ENCODE measurements around the gene SLC6A7. TPM values are rescaled to one million over a fixed set of nuclear protein-coding genes. Genes with fewer than 3 reads are reported as not detected.
A peak's percentile ranks its signal among the peaks of the same experiment; 100 is the strongest.

Gene SLC6A7
- polyA plus RNA-seq (2013) = 0.01 and 0.03 TPM in 2 replicates

- no peaks in the 10 kb centered on the region for H3K9me3 ChIP-seq (ENCODE audit: insufficient read depth, low read depth, low read length)
- no peak within 1 kb of the TSS for H4K8ac ChIP-seq (ENCODE audit: low read depth, low read length)
- peak within 1 kb of the TSS; percentile 33 for H3K4me2 ChIP-seq (ENCODE audit: low read length)
- H3K14ac ChIP-seq (ENCODE audit: low read length) = no peak within 1 kb of the TSS
- peak within 1 kb of the TSS; percentile 30 for H2AFZ ChIP-seq (ENCODE audit: insufficient read depth, low read length, poor library complexity)
- H3K18ac ChIP-seq (ENCODE audit: low read length) = no peak within 1 kb of the TSS
- H3K4ac ChIP-seq (ENCODE audit: low read depth, low read length) = no peak within 1 kb of the TSS
- H4K12ac ChIP-seq (ENCODE audit: low read depth, low read length) = no peak within 1 kb of the TSS
- no peak within 1 kb of the TSS for H2BK12ac ChIP-seq (ENCODE audit: low read length)
- no peaks in the 10 kb centered on the region for H3K36me3 ChIP-seq (ENCODE audit: control insufficient read depth in 1 of 2, insufficient read depth in 2 of 2, low read length in 2 of 2)
- no peak within 1 kb of the TSS for H2BK120ac ChIP-seq (ENCODE audit: insufficient read depth, low read length, poor library complexity)
- H3K79me1 ChIP-seq (ENCODE audit: low read length) = no peaks in the 10 kb centered on the region
- H2BK5ac ChIP-seq (ENCODE audit: low read depth, low read length, poor library complexity) = no peak within 1 kb of the TSS
- H3K4me1 ChIP-seq (ENCODE audit: control insufficient read depth in 1 of 2, insufficient read depth in 2 of 2, low read length in 2 of 2) = peaks cover 13 to 19% of the 10 kb centered on the region in 2 experiments
- no CpG with 5 or more reads among the region's 58 CpGs for WGBS (ENCODE audit: extremely low coverage, insufficient coverage, insufficient read length)
- peak within 1 kb of the TSS; percentile 10 for H3K4me3 ChIP-seq (ENCODE audit: low read depth, low read length)
- no peak within 1 kb of the TSS for H3K23ac ChIP-seq (ENCODE audit: low read length)
- no peak within 1 kb of the TSS for H3K9ac ChIP-seq (ENCODE audit: low read length)
- H3K27me3 ChIP-seq (ENCODE audit: insufficient read depth, low read length) = peaks cover 28% of the 10 kb centered on the region
- H3K79me2 ChIP-seq (ENCODE audit: control insufficient read depth, insufficient read depth, low read length, poor library complexity) = peaks cover 1% of the 10 kb centered on the region
- H4K91ac ChIP-seq (ENCODE audit: low read depth, low read length) = no peak within 1 kb of the TSS
- no peak within 1 kb of the TSS for H2AK5ac ChIP-seq (ENCODE audit: low read length)
- DNase-seq = peak in 1 of 2 donors; percentile 26
- H3K27ac ChIP-seq (ENCODE audit: low read depth, low read length) = no peak within 1 kb of the TSS
These were observed at the start of gene SLC6A7 for GRCh38 chr5:150189728-150190502. SLC6A7 (plus strand) TSS chr5:150190062; CDS start chr5:150190328, 266 bp downstream.

GRCh38 chr5:150140830-150141229 is 49.0 kb upstream of the SLC6A7 start:
- H3K27me3 ChIP-seq (ENCODE audit: insufficient read depth, low read length) = no peaks in the 10 kb centered on the region

GRCh38 chr5:150141544-150142184 is 48.2 kb upstream of the SLC6A7 start:
- no peak overlapping the region for H3K4me3 ChIP-seq (ENCODE audit: low read depth, low read length)
- DNase-seq = peak; percentile 91
- no peaks in the 10 kb centered on the region for H3K27me3 ChIP-seq (ENCODE audit: insufficient read depth, low read length)
- peak overlapping the region; percentile 28 for H3K9ac ChIP-seq (ENCODE audit: low read length)
- no peak overlapping the region for H3K4me2 ChIP-seq (ENCODE audit: low read length)
- H3K79me2 ChIP-seq (ENCODE audit: control insufficient read depth, insufficient read depth, low read length, poor library complexity) = peaks cover 37% of the 10 kb centered on the region
- H3K18ac ChIP-seq (ENCODE audit: low read length) = peak overlapping the region; percentile 97
- H3K23ac ChIP-seq (ENCODE audit: low read length) = no peak overlapping the region
- WGBS (ENCODE audit: extremely low coverage, insufficient coverage, insufficient read length) = no CpG with 5 or more reads among the region's 9 CpGs
- H4K12ac ChIP-seq (ENCODE audit: low read depth, low read length) = no peak overlapping the region
- peak overlapping the region; percentile 96 for H3K4ac ChIP-seq (ENCODE audit: low read depth, low read length)
- H3K14ac ChIP-seq (ENCODE audit: low read length) = peak overlapping the region; percentile 97
- H3K36me3 ChIP-seq (ENCODE audit: control insufficient read depth in 1 of 2, insufficient read depth in 2 of 2, low read length in 2 of 2) = peaks cover 2% of the 10 kb centered on the region in 2 experiments
- H3K27ac ChIP-seq (ENCODE audit: low read depth, low read length) = peak overlapping the region; percentile 98
- peaks cover 74% of the 10 kb centered on the region for H3K79me1 ChIP-seq (ENCODE audit: low read length)
- H2BK120ac ChIP-seq (ENCODE audit: insufficient read depth, low read length, poor library complexity) = peak overlapping the region; percentile 99
- peak overlapping the region; percentile 32 for H2AFZ ChIP-seq (ENCODE audit: insufficient read depth, low read length, poor library complexity)
- peak overlapping the region; percentile 99 for H2BK5ac ChIP-seq (ENCODE audit: low read depth, low read length, poor library complexity)
- H4K8ac ChIP-seq (ENCODE audit: low read depth, low read length) = peak overlapping the region; percentile 87
- H4K91ac ChIP-seq (ENCODE audit: low read depth, low read length) = peak overlapping the region; percentile 99
- H2AK5ac ChIP-seq (ENCODE audit: low read length) = peak overlapping the region; percentile 95
- H2BK12ac ChIP-seq (ENCODE audit: low read length) = peak overlapping the region; percentile 98
- H3K9me3 ChIP-seq (ENCODE audit: insufficient read depth, low read depth, low read length) = no peaks in the 10 kb centered on the region
- peaks cover 64 to 78% of the 10 kb centered on the region in 2 experiments for H3K4me1 ChIP-seq (ENCODE audit: control insufficient read depth in 1 of 2, insufficient read depth in 2 of 2, low read length in 2 of 2)

More at GRCh38 chr5:150140830-150141229, 49.0 kb upstream of the SLC6A7 start:
- peak overlapping the region; percentile 33 for H2AFZ ChIP-seq (ENCODE audit: insufficient read depth, low read length, poor library complexity)
- H3K4me1 ChIP-seq (ENCODE audit: control insufficient read depth in 1 of 2, insufficient read depth in 2 of 2, low read length in 2 of 2) = peaks cover 70 to 83% of the 10 kb centered on the region in 2 experiments
- peak overlapping the region; percentile 87 for H4K8ac ChIP-seq (ENCODE audit: low read depth, low read length)
- H2BK5ac ChIP-seq (ENCODE audit: low read depth, low read length, poor library complexity) = peak overlapping the region; percentile 99
- H3K23ac ChIP-seq (ENCODE audit: low read length) = no peak overlapping the region
- H3K4me3 ChIP-seq (ENCODE audit: low read depth, low read length) = peak overlapping the region; percentile 16
- peak overlapping the region; percentile 96 for H3K4ac ChIP-seq (ENCODE audit: low read depth, low read length)
- H4K12ac ChIP-seq (ENCODE audit: low read depth, low read length) = no peak overlapping the region
- H2BK120ac ChIP-seq (ENCODE audit: insufficient read depth, low read length, poor library complexity) = peak overlapping the region; percentile 99
- H3K9ac ChIP-seq (ENCODE audit: low read length) = no peak overlapping the region
- no peak overlapping the region for H3K4me2 ChIP-seq (ENCODE audit: low read length)
- peak overlapping the region; percentile 99 for H4K91ac ChIP-seq (ENCODE audit: low read depth, low read length)
- peaks cover 5 to 6% of the 10 kb centered on the region in 2 experiments for H3K36me3 ChIP-seq (ENCODE audit: control insufficient read depth in 1 of 2, insufficient read depth in 2 of 2, low read length in 2 of 2)
- H3K14ac ChIP-seq (ENCODE audit: low read length) = peak overlapping the region; percentile 97
- peak overlapping the region; percentile 95 for H2AK5ac ChIP-seq (ENCODE audit: low read length)
- peaks cover 80% of the 10 kb centered on the region for H3K79me1 ChIP-seq (ENCODE audit: low read length)
- H2BK12ac ChIP-seq (ENCODE audit: low read length) = peak overlapping the region; percentile 98
- WGBS (ENCODE audit: extremely low coverage, insufficient coverage, insufficient read length) = no CpG with 5 or more reads among the region's 11 CpGs
- DNase-seq = peak; percentile 84 to 86
- peak overlapping the region; percentile 98 for H3K27ac ChIP-seq (ENCODE audit: low read depth, low read length)
- H3K9me3 ChIP-seq (ENCODE audit: insufficient read depth, low read depth, low read length) = no peaks in the 10 kb centered on the region
- H3K18ac ChIP-seq (ENCODE audit: low read length) = peak overlapping the region; percentile 97
- peaks cover 39% of the 10 kb centered on the region for H3K79me2 ChIP-seq (ENCODE audit: control insufficient read depth, insufficient read depth, low read length, poor library complexity)

DNA sequence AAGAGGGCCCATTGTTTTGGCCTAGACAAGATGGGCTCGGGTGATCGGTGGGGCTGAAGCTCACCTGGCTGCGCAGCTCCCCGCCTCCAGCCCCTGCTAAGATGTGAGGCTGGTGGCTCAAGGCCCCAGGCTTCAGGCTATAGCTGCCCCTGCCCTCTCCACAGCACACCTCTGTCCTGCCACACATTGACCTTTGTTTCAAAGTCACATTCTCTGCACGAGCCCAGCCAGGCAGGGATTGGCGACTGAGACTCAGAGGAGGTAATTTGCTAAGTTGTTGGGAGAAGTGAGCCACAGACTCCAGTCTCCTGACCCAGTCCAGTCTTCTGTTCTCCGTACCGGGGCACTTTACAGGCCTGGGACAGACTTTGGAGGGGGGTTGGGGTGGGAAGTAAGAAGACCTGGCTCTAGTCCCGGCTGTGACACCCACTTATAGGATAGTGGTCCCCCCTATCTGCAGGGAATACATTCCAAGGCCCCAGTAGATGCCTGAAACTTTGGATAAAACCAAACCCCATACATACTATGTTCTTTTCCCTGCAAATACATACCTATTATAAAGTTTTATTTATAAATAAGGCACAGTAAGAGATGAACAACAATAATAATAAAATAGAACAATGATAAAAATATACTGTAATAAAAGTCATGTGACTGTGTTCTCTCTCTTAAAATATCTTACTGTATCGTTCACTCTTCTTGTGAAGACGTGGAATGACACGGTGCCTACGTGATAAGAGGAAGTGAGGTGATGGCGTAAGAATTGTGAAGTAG is 47.5 kb upstream of the SLC6A7 start:
- Histone ChIP-seq H2BK12ac (ENCODE audit: low read length) (peak overlapping the region; percentile 51), H3K27me3 (ENCODE audit: insufficient read depth, low read length) (no peaks in the 10 kb centered on the region), H3K4me1 (ENCODE audit: control insufficient read depth in 1 of 2, insufficient read depth in 2 of 2, low read length in 2 of 2) (peaks cover 57 to 73% of the 10 kb centered on the region in 2 experiments), H4K12ac (ENCODE audit: low read depth, low read length) (peak overlapping the region; percentile 37), H3K36me3 (ENCODE audit: control insufficient read depth in 1 of 2, insufficient read depth in 2 of 2, low read length in 2 of 2) (peaks cover 2 to 6% of the 10 kb centered on the region in 2 experiments), H3K4me2 (ENCODE audit: low read length) (peak overlapping the region; percentile 25), H4K91ac (ENCODE audit: low read depth, low read length) (peak overlapping the region; percentile 95), H3K9me3 (ENCODE audit: insufficient read depth, low read depth, low read length) (no peaks in the 10 kb centered on the region), H2BK120ac (ENCODE audit: insufficient read depth, low read length, poor library complexity) (peak overlapping the region; percentile 97), H3K4ac (ENCODE audit: low read depth, low read length) (peak overlapping the region; percentile 43), H3K14ac (ENCODE audit: low read length) (peak overlapping the region; percentile 78), H2AK5ac (ENCODE audit: low read length) (peak overlapping the region; percentile 19), H3K79me1 (ENCODE audit: low read length) (peaks cover 68% of the 10 kb centered on the region), H4K8ac (ENCODE audit: low read depth, low read length) (peak overlapping the region; percentile 78), H3K27ac (ENCODE audit: low read depth, low read length) (peak overlapping the region; percentile 98), H2BK5ac (ENCODE audit: low read depth, low read length, poor library complexity) (peak overlapping the region; percentile 92), H3K79me2 (ENCODE audit: control insufficient read depth, insufficient read depth, low read length, poor library complexity) (peaks cover 37% of the 10 kb centered on the region), H3K18ac (ENCODE audit: low read length) (peak overlapping the region; percentile 76), H3K4me3 (ENCODE audit: low read depth, low read length) (no peak overlapping the region), H2AFZ (ENCODE audit: insufficient read depth, low read length, poor library complexity) (peak overlapping the region; percentile 32), H3K23ac (ENCODE audit: low read length) (no peak overlapping the region), H3K9ac (ENCODE audit: low read length) (no peak overlapping the region)
- no CpG with 5 or more reads among the region's 14 CpGs for WGBS (ENCODE audit: extremely low coverage, insufficient coverage, insufficient read length)
- DNase-seq = peak; percentile 34 to 42

Measured in trophoblast cell (in vitro differentiated cells and primary cell).